HuH-7.5 (cell line): ENCODE measurements around the gene CARD9.
"Not testable (repeated sequence)": the region's sequence is repeated elsewhere in the genome, so short reads cannot be mapped to it uniquely, and the experiment has no call there.

Experiments
- DNase-seq: peaks from one replicate; pipeline ENCODE4 v3.0.0; 2011; ENCODE audit warnings: low spot score

The CARD9 gene

GRCh38 chr9:136322756-136323330 lies 50.6 kb downstream of the CARD9 start:
- DNase-seq = no peak

- DNase-seq = no peak
These were observed 51.9 kb downstream of the CARD9 start for GRCh38 chr9:136321561-136321960.

- DNase-seq = not testable (repeated sequence)
These were observed 52.5 kb downstream of the CARD9 start for GRCh38 chr9:136320972-136321371.

- not testable (repeated sequence) for DNase-seq
These were observed 53.5 kb downstream of the CARD9 start for GRCh38 chr9:136319955-136320354.

GRCh38 chr9:136319244-136319643 lies 54.2 kb downstream of the CARD9 start:
- DNase-seq = not testable (repeated sequence)

- DNase-seq = no peak
These were observed 54.7 kb downstream of the CARD9 start for GRCh38 chr9:136318776-136319241.

- DNase-seq = no peak
These were observed 55.2 kb downstream of the CARD9 start for GRCh38 chr9:136318111-136318775.

- DNase-seq = no peak
These were observed 55.8 kb downstream of the CARD9 start for GRCh38 chr9:136317695-136318094.

GRCh38 chr9:136316896-136317676 lies 56.4 kb downstream of the CARD9 start:
- DNase-seq = no peak

- no peak for DNase-seq
These were observed 57.2 kb downstream of the CARD9 start for GRCh38 chr9:136316271-136316751.

- DNase-seq = no peak
These were observed 58.5 kb downstream of the CARD9 start for GRCh38 chr9:136314944-136315343.

- no peak for DNase-seq
These were observed 59.4 kb downstream of the CARD9 start for GRCh38 chr9:136314056-136314416.
